ENCODE measurements around the gene GCNA.

GCNA gene

GRCh38 chrX:71616672-71617529, 38.7 kb downstream of the GCNA start:
- DNase-seq, result peak; percentile 42

GRCh38 chrX:71617742-71618141, 39.5 kb downstream of the GCNA start:
- peak; percentile 37 for DNase-seq

GRCh38 chrX:71618303-71618721, 40.1 kb downstream of the GCNA start, which contains the start of gene CXCR3:
Gene CXCR3, minus strand, starts transcription at chrX:71618511. Its CDS starts 62 bp downstream, at chrX:71618449.
- peak; percentile 64 for DNase-seq

- no peak for DNase-seq
These were observed 40.5 kb downstream of the GCNA start for GRCh38 chrX:71618787-71619186.

- DNase-seq, result no peak
These were observed 41.0 kb downstream of the GCNA start for GRCh38 chrX:71619193-71619592.

- DNase-seq, result no peak
These were observed 41.7 kb downstream of the GCNA start for GRCh38 chrX:71619986-71620385.

GRCh38 chrX:71621603-71622002, 43.4 kb downstream of the GCNA start:
- DNase-seq, result no peak

GRCh38 chrX:71622032-71622575, 43.9 kb downstream of the GCNA start:
- DNase-seq, result no peak

- peak; percentile 87 for DNase-seq
These were observed 44.6 kb downstream of the GCNA start for GRCh38 chrX:71622576-71623450.

GRCh38 chrX:71623714-71624113, 45.5 kb downstream of the GCNA start:
- peak; percentile 34 for DNase-seq

- DNase-seq, result no peak
These were observed 47.2 kb downstream of the GCNA start for GRCh38 chrX:71625471-71625870.

GRCh38 chrX:71626576-71626975, 48.3 kb downstream of the GCNA start:
- DNase-seq, result no peak

- DNase-seq, result no peak
These were observed 49.6 kb downstream of the GCNA start for GRCh38 chrX:71627588-71628404.

GRCh38 chrX:71629467-71629866, 51.2 kb downstream of the GCNA start:
- DNase-seq, result no peak

GRCh38 chrX:71632923-71633657, 54.9 kb downstream of the GCNA start:
- no peak for DNase-seq

- no peak for DNase-seq
These were observed 56.1 kb downstream of the GCNA start for GRCh38 chrX:71634366-71634765.

- no peak for DNase-seq
These were observed 58.4 kb downstream of the GCNA start for GRCh38 chrX:71636438-71637252.

- no peak for DNase-seq
These were observed 59.0 kb downstream of the GCNA start for GRCh38 chrX:71637253-71637618.

- DNase-seq, result no peak
These were observed 59.6 kb downstream of the GCNA start for GRCh38 chrX:71637848-71638247.

- DNase-seq, result no peak
These were observed 60.2 kb downstream of the GCNA start for GRCh38 chrX:71638409-71638808.

- DNase-seq, result no peak
These were observed 61.8 kb downstream of the GCNA start for GRCh38 chrX:71640002-71640401.

Data from NK-92 treated with Interleukin-12 subunit alpha and Interleukin-12 subunit beta, amount 100 ng/mL, for 24 hours (cell line).